ENCODE measurements around the gene SLC16A5.
"Not testable (repeated sequence)": the region's sequence is repeated elsewhere in the genome, so short reads cannot be mapped to it uniquely, and the experiment has no call there.

The SLC16A5 gene

GRCh38 chr17:75063626-75064025, 24.1 kb upstream of the SLC16A5 start:
- Histone ChIP-seq H3K27ac (ENCODE audit: low read depth, low read length) (no peak overlapping the region), H3K27me3 (ENCODE audit: control insufficient read depth in 5 of 5, insufficient read depth in 4 of 5, low read length in 5 of 5) (no peaks in the 10 kb centered on the region), H3K4me3 (ENCODE audit: low read depth in 1 of 5, low read length in 5 of 5) (no peak overlapping the region), H3K36me3 (ENCODE audit: control insufficient read depth in 5 of 5, insufficient read depth in 5 of 5, low read length in 5 of 5) (peaks cover 2 to 59% (median 47%) of the 10 kb centered on the region in 5 donors), H3K4me1 (ENCODE audit: control insufficient read depth in 5 of 5, insufficient read depth in 5 of 5, low read length in 5 of 5) (peaks cover 4 to 11% (median 7%) of the 10 kb centered on the region in 5 donors), H3K9ac (ENCODE audit: low read length in 5 of 5) (no peak overlapping the region), H3K9me3 (ENCODE audit: control insufficient read depth in 5 of 5, low read length in 5 of 5) (no peaks in the 10 kb centered on the region)

GRCh38 chr17:75064040-75064439, 23.7 kb upstream of the SLC16A5 start:
- no peak overlapping the region for H3K27ac ChIP-seq (ENCODE audit: low read depth, low read length)
- H3K27me3 ChIP-seq (ENCODE audit: control insufficient read depth in 5 of 5, insufficient read depth in 4 of 5, low read length in 5 of 5) = no peaks in the 10 kb centered on the region
- H3K4me3 ChIP-seq (ENCODE audit: low read depth in 1 of 5, low read length in 5 of 5) = no peak overlapping the region
- H3K9me3 ChIP-seq (ENCODE audit: control insufficient read depth in 5 of 5, low read length in 5 of 5) = no peaks in the 10 kb centered on the region
- H3K4me1 ChIP-seq (ENCODE audit: control insufficient read depth in 5 of 5, insufficient read depth in 5 of 5, low read length in 5 of 5) = peaks cover 4 to 11% (median 7%) of the 10 kb centered on the region in 5 donors
- H3K36me3 ChIP-seq (ENCODE audit: control insufficient read depth in 5 of 5, insufficient read depth in 5 of 5, low read length in 5 of 5) = peaks cover 2 to 59% (median 47%) of the 10 kb centered on the region in 5 donors
- no peak overlapping the region for H3K9ac ChIP-seq (ENCODE audit: low read length in 5 of 5)

- no peak overlapping the region for H3K9ac ChIP-seq (ENCODE audit: low read length in 5 of 5)
- peaks cover 2 to 57% (median 47%) of the 10 kb centered on the region in 5 donors for H3K36me3 ChIP-seq (ENCODE audit: control insufficient read depth in 5 of 5, insufficient read depth in 5 of 5, low read length in 5 of 5)
- no peaks in the 10 kb centered on the region for H3K27me3 ChIP-seq (ENCODE audit: control insufficient read depth in 5 of 5, insufficient read depth in 4 of 5, low read length in 5 of 5)
- peaks cover 4 to 9% (median 5%) of the 10 kb centered on the region in 5 donors for H3K4me1 ChIP-seq (ENCODE audit: control insufficient read depth in 5 of 5, insufficient read depth in 5 of 5, low read length in 5 of 5)
- no peak overlapping the region for H3K27ac ChIP-seq (ENCODE audit: low read depth, low read length)
- H3K4me3 ChIP-seq (ENCODE audit: low read depth in 1 of 5, low read length in 5 of 5) = no peak overlapping the region
- no peaks in the 10 kb centered on the region for H3K9me3 ChIP-seq (ENCODE audit: control insufficient read depth in 5 of 5, low read length in 5 of 5)
These were observed 23.3 kb upstream of the SLC16A5 start for GRCh38 chr17:75064460-75064859.

GRCh38 chr17:75064867-75065561, 22.7 kb upstream of the SLC16A5 start:
- no peaks in the 10 kb centered on the region for H3K9me3 ChIP-seq (ENCODE audit: control insufficient read depth in 5 of 5, low read length in 5 of 5)
- H3K27ac ChIP-seq (ENCODE audit: low read depth, low read length) = no peak overlapping the region
- no peaks in the 10 kb centered on the region for H3K27me3 ChIP-seq (ENCODE audit: control insufficient read depth in 5 of 5, insufficient read depth in 4 of 5, low read length in 5 of 5)
- H3K4me1 ChIP-seq (ENCODE audit: control insufficient read depth in 5 of 5, insufficient read depth in 5 of 5, low read length in 5 of 5) = peaks cover 0 to 4% (median 0%) of the 10 kb centered on the region in 5 donors
- no peak overlapping the region for H3K9ac ChIP-seq (ENCODE audit: low read length in 5 of 5)
- no peak overlapping the region for H3K4me3 ChIP-seq (ENCODE audit: low read depth in 1 of 5, low read length in 5 of 5)
- H3K36me3 ChIP-seq (ENCODE audit: control insufficient read depth in 5 of 5, insufficient read depth in 5 of 5, low read length in 5 of 5) = peaks cover 2 to 52% (median 47%) of the 10 kb centered on the region in 5 donors

- peaks cover 2 to 49% (median 45%) of the 10 kb centered on the region in 5 donors for H3K36me3 ChIP-seq (ENCODE audit: control insufficient read depth in 5 of 5, insufficient read depth in 5 of 5, low read length in 5 of 5)
These were observed 22.1 kb upstream of the SLC16A5 start for GRCh38 chr17:75065562-75066151.

GRCh38 chr17:75067856-75068255, 19.9 kb upstream of the SLC16A5 start:
- Histone ChIP-seq H3K9me3 (ENCODE audit: control insufficient read depth in 5 of 5, low read length in 5 of 5) (no peaks in the 10 kb centered on the region), H3K36me3 (ENCODE audit: control insufficient read depth in 5 of 5, insufficient read depth in 5 of 5, low read length in 5 of 5) (peaks cover 2 to 27% (median 26%) of the 10 kb centered on the region in 5 donors), H3K27ac (ENCODE audit: low read depth, low read length) (no peak overlapping the region), H3K4me3 (ENCODE audit: low read depth in 1 of 5, low read length in 5 of 5) (no peak overlapping the region), H3K4me1 (ENCODE audit: control insufficient read depth in 5 of 5, insufficient read depth in 5 of 5, low read length in 5 of 5) (no peaks in the 10 kb centered on the region), H3K9ac (ENCODE audit: low read length in 5 of 5) (no peak overlapping the region), H3K27me3 (ENCODE audit: control insufficient read depth in 5 of 5, insufficient read depth in 4 of 5, low read length in 5 of 5) (no peaks in the 10 kb centered on the region)

More at GRCh38 chr17:75065562-75066151, 22.1 kb upstream of the SLC16A5 start:
- no peak overlapping the region for H3K27ac ChIP-seq (ENCODE audit: low read depth, low read length)
- H3K27me3 ChIP-seq (ENCODE audit: control insufficient read depth in 5 of 5, insufficient read depth in 4 of 5, low read length in 5 of 5) = no peaks in the 10 kb centered on the region
- no peak overlapping the region for H3K9ac ChIP-seq (ENCODE audit: low read length in 5 of 5)
- no peaks in the 10 kb centered on the region for H3K9me3 ChIP-seq (ENCODE audit: control insufficient read depth in 5 of 5, low read length in 5 of 5)
- H3K4me1 ChIP-seq (ENCODE audit: control insufficient read depth in 5 of 5, insufficient read depth in 5 of 5, low read length in 5 of 5) = no peaks in the 10 kb centered on the region
- H3K4me3 ChIP-seq (ENCODE audit: low read depth in 1 of 5, low read length in 5 of 5) = no peak overlapping the region

GRCh38 chr17:75068750-75069149, 19.0 kb upstream of the SLC16A5 start:
- H3K4me1 ChIP-seq (ENCODE audit: control insufficient read depth in 5 of 5, insufficient read depth in 5 of 5, low read length in 5 of 5) = peaks cover 0 to 4% (median 1%) of the 10 kb centered on the region in 5 donors
- H3K4me3 ChIP-seq (ENCODE audit: low read depth in 1 of 5, low read length in 5 of 5) = no peak overlapping the region
- H3K9me3 ChIP-seq (ENCODE audit: control insufficient read depth in 5 of 5, low read length in 5 of 5) = no peaks in the 10 kb centered on the region
- H3K9ac ChIP-seq (ENCODE audit: low read length in 5 of 5) = no peak overlapping the region
- no peaks in the 10 kb centered on the region for H3K27me3 ChIP-seq (ENCODE audit: control insufficient read depth in 5 of 5, insufficient read depth in 4 of 5, low read length in 5 of 5)
- H3K27ac ChIP-seq (ENCODE audit: low read depth, low read length) = no peak overlapping the region
- H3K36me3 ChIP-seq (ENCODE audit: control insufficient read depth in 5 of 5, insufficient read depth in 5 of 5, low read length in 5 of 5) = peaks cover 2 to 18% (median 17%) of the 10 kb centered on the region in 5 donors

- Histone ChIP-seq H3K4me1 (ENCODE audit: control insufficient read depth in 5 of 5, insufficient read depth in 5 of 5, low read length in 5 of 5) (peaks cover 0 to 7% (median 5%) of the 10 kb centered on the region in 5 donors), H3K9ac (ENCODE audit: low read length in 5 of 5) (no peak overlapping the region), H3K27ac (ENCODE audit: low read depth, low read length) (no peak overlapping the region), H3K9me3 (ENCODE audit: control insufficient read depth in 5 of 5, low read length in 5 of 5) (no peaks in the 10 kb centered on the region), H3K36me3 (ENCODE audit: control insufficient read depth in 5 of 5, insufficient read depth in 5 of 5, low read length in 5 of 5) (peaks cover 0 to 8% (median 7%) of the 10 kb centered on the region in 5 donors), H3K4me3 (ENCODE audit: low read depth in 1 of 5, low read length in 5 of 5) (no peak overlapping the region), H3K27me3 (ENCODE audit: control insufficient read depth in 5 of 5, insufficient read depth in 4 of 5, low read length in 5 of 5) (no peaks in the 10 kb centered on the region)
These were observed 18.0 kb upstream of the SLC16A5 start for GRCh38 chr17:75069783-75070182.

GRCh38 chr17:75071478-75072271, 16.1 kb upstream of the SLC16A5 start:
- H3K36me3 ChIP-seq (ENCODE audit: control insufficient read depth in 5 of 5, insufficient read depth in 5 of 5, low read length in 5 of 5); H3K9me3 ChIP-seq (ENCODE audit: control insufficient read depth in 5 of 5, low read length in 5 of 5); H3K4me3 ChIP-seq (ENCODE audit: low read depth in 1 of 5, low read length in 5 of 5); H3K27me3 ChIP-seq (ENCODE audit: control insufficient read depth in 5 of 5, insufficient read depth in 4 of 5, low read length in 5 of 5); H3K27ac ChIP-seq (ENCODE audit: low read depth, low read length); H3K9ac ChIP-seq (ENCODE audit: low read length in 5 of 5): not testable (repeated sequence)
- H3K4me1 ChIP-seq (ENCODE audit: control insufficient read depth in 5 of 5, insufficient read depth in 5 of 5, low read length in 5 of 5) = peaks cover 0 to 11% (median 5%) of the 10 kb centered on the region in 5 donors

- not testable (repeated sequence) for H3K27ac ChIP-seq (ENCODE audit: low read depth, low read length); H3K9me3 ChIP-seq (ENCODE audit: control insufficient read depth in 5 of 5, low read length in 5 of 5); H3K9ac ChIP-seq (ENCODE audit: low read length in 5 of 5); H3K36me3 ChIP-seq (ENCODE audit: control insufficient read depth in 5 of 5, insufficient read depth in 5 of 5, low read length in 5 of 5); H3K27me3 ChIP-seq (ENCODE audit: control insufficient read depth in 5 of 5, insufficient read depth in 4 of 5, low read length in 5 of 5); H3K4me3 ChIP-seq (ENCODE audit: low read depth in 1 of 5, low read length in 5 of 5)
- H3K4me1 ChIP-seq (ENCODE audit: control insufficient read depth in 5 of 5, insufficient read depth in 5 of 5, low read length in 5 of 5) = peaks cover 0 to 21% (median 16%) of the 10 kb centered on the region in 5 donors
These were observed 14.8 kb upstream of the SLC16A5 start for GRCh38 chr17:75072909-75073308.
